OCI-LY3 (cell line): ENCODE data around the gene MED15.

Experiments
- CTCF ChIP-seq: fragments of 200-600, 300-600 bp; sonication (generic); IDR thresholded peaks from 2 replicates; pipeline ENCODE4 v1.5.1; 2014; ENCODE audit warnings: antibody characterized with exemption, low read length, low read depth
- EZH2phosphoT487 ChIP-seq: fragments of 200-600 bp; shearing (Covaris generic); IDR thresholded peaks from 2 replicates; pipeline ENCODE4 v1.6.1; 2018; ENCODE audit warnings: antibody characterized with exemption, mixed run types, low read depth

GRCh38 chr22:20475115-20475436, 32.3 kb upstream of the MED15 start:
- TF ChIP-seq CTCF (no peak), EZH2phosphoT487 (no peak)
